ENCODE measurements around the gene PLXNB2. TPM values are rescaled to one million over a fixed set of nuclear protein-coding genes. Genes with fewer than 3 reads are reported as not detected.
"Not testable (repeated sequence)": the region's sequence is repeated elsewhere in the genome, so short reads cannot be mapped to it uniquely, and the experiment has no call there.

PLXNB2 gene
- polyA plus RNA-seq, 1 experiment = 68.0 TPM

- H3K27me3 ChIP-seq (ENCODE audit: control insufficient read depth, insufficient read depth, low read length) = no peaks in the 10 kb centered on the region
- no peak for DNase-seq (ENCODE audit: low read depth, low spot score)
- no peak overlapping the region for H3K27ac ChIP-seq (ENCODE audit: low read depth, low read length)
- H3K4me3 ChIP-seq (ENCODE audit: low read depth, low read length) = no peak overlapping the region
- no peak for TF ChIP-seq CTCF (IDR thresholded peaks at IDR 0.05; ENCODE audit: low read depth, low read length)
- ChIA-PET CTCF (interaction anchor here (1.0 to 2.6 kb wide), 2 partner anchors 14 to 89 kb away, joined by 3 to 25 read pairs; partner anchors contain the start of gene HDAC10), POLR2A (interaction anchor here (0.9 kb wide), 1 partner anchor 19 kb away, joined by 3 read pairs; no protein-coding TSS in a partner anchor)
- H3K9me3 ChIP-seq (ENCODE audit: control insufficient read depth, insufficient read depth, low read length) = no peaks in the 10 kb centered on the region; the same call in 1 of the 2 replicates
Measured at GRCh38 chr22:50339945-50340879, 32.8 kb upstream of the PLXNB2 start.

- H3K4me3 ChIP-seq (ENCODE audit: low read depth, low read length) = no peak overlapping the region
- ChIA-PET CTCF (no interaction called here), POLR2A (no interaction called here)
- no peaks in the 10 kb centered on the region for H3K27me3 ChIP-seq (ENCODE audit: control insufficient read depth, insufficient read depth, low read length)
- no peak overlapping the region for H3K27ac ChIP-seq (ENCODE audit: low read depth, low read length)
- no peaks in the 10 kb centered on the region; the same call in 1 of the 2 replicates for H3K9me3 ChIP-seq (ENCODE audit: control insufficient read depth, insufficient read depth, low read length)
- DNase-seq (ENCODE audit: low read depth, low spot score) = no peak
- TF ChIP-seq CTCF (IDR thresholded peaks at IDR 0.05; ENCODE audit: low read depth, low read length) = no peak
Measured at GRCh38 chr22:50338860-50339462, 31.5 kb upstream of the PLXNB2 start.

GRCh38 chr22:50338042-50338573 is 30.7 kb upstream of the PLXNB2 start:
- ChIA-PET POLR2A (no interaction called here), CTCF (no interaction called here)
- Histone ChIP-seq H3K27me3 (ENCODE audit: control insufficient read depth, insufficient read depth, low read length) (no peaks in the 10 kb centered on the region), H3K27ac (ENCODE audit: low read depth, low read length) (peak overlapping the region; percentile 31), H3K9me3 (ENCODE audit: control insufficient read depth, insufficient read depth, low read length) (no peaks in the 10 kb centered on the region; the same call in 1 of the 2 replicates), H3K4me3 (ENCODE audit: low read depth, low read length) (no peak overlapping the region)
- TF ChIP-seq CTCF (IDR thresholded peaks at IDR 0.05; ENCODE audit: low read depth, low read length) = no peak
- DNase-seq (ENCODE audit: low read depth, low spot score) = no peak

GRCh38 chr22:50337262-50338041 is 30.0 kb upstream of the PLXNB2 start:
- POLR2A ChIA-PET = no interaction called here
- no peak for DNase-seq (ENCODE audit: low read depth, low spot score)
- H3K9me3 ChIP-seq (ENCODE audit: control insufficient read depth, insufficient read depth, low read length) = no peaks in the 10 kb centered on the region; the same call in 1 of the 2 replicates
- no peak for TF ChIP-seq CTCF (IDR thresholded peaks at IDR 0.05; ENCODE audit: low read depth, low read length)
- H3K4me3 ChIP-seq (ENCODE audit: low read depth, low read length) = no peak overlapping the region
- CTCF ChIA-PET = no interaction called here
- H3K27me3 ChIP-seq (ENCODE audit: control insufficient read depth, insufficient read depth, low read length) = no peaks in the 10 kb centered on the region
- peak overlapping the region; percentile 31 for H3K27ac ChIP-seq (ENCODE audit: low read depth, low read length)

GRCh38 chr22:50334433-50334832 is 27.0 kb upstream of the PLXNB2 start:
- H3K9me3 ChIP-seq (ENCODE audit: control insufficient read depth, insufficient read depth, low read length); DNase-seq (ENCODE audit: low read depth, low spot score); H3K27me3 ChIP-seq (ENCODE audit: control insufficient read depth, insufficient read depth, low read length); H3K27ac ChIP-seq (ENCODE audit: low read depth, low read length); POLR2A ChIA-PET; H3K4me3 ChIP-seq (ENCODE audit: low read depth, low read length); CTCF ChIA-PET: not testable (repeated sequence)

Data from AG04450 (cell line).